ENCODE results near the gene SIGLEC1. TPM values are rescaled to one million over a fixed set of nuclear protein-coding genes. Genes with fewer than 3 reads are reported as not detected.

Gene SIGLEC1
- total and polyA plus RNA-seq, 2 of the 4 experiments (the other 2 are of a cell fraction): not detected

- no peaks in the 10 kb centered on the region for H3K36me3 ChIP-seq (ENCODE audit: control insufficient read depth, insufficient read depth, low read length)
- H4K91ac ChIP-seq (ENCODE audit: insufficient read depth, low read depth, low read length): no peak overlapping the region
- H3K27me3 ChIP-seq (ENCODE audit: control insufficient read depth, insufficient read depth, low read length): peaks cover 53% of the 10 kb centered on the region
- no peak overlapping the region for H2BK5ac ChIP-seq (ENCODE audit: low read depth, low read length, poor library complexity, severe bottlenecking)
- dilution Hi-C loops (cut with HindIII; ENCODE audit: low sequenced_read_pairs, unreplicated experiment): no loop called here
- H3K4me3 ChIP-seq (ENCODE audit: insufficient read depth, low read depth, low read length): no peak overlapping the region
- in situ Hi-C loops (cut with MboI; ENCODE audit: low sequenced_read_pairs): no loop called here
- H3K9ac ChIP-seq (ENCODE audit: low read depth, low read length): no peak overlapping the region
- no peak overlapping the region for H3K23ac ChIP-seq (ENCODE audit: low read depth, low read length)
- no peak overlapping the region for H2AK9ac ChIP-seq (replicated peaks; ENCODE audit: low read depth, low read length, poor library complexity)
- H2AFZ ChIP-seq (replicated peaks; ENCODE audit: low read length, poor library complexity): no peak overlapping the region
- no peaks in the 10 kb centered on the region for H3K9me3 ChIP-seq (ENCODE audit: control insufficient read depth, insufficient read depth, low read length)
- DNase-seq: no peak
- ATAC-seq (ENCODE audit: low read depth): no peak
- no TSS peak for BruUV-seq (replicated peaks)
- H3K27ac ChIP-seq (ENCODE audit: insufficient read depth, low read length): no peak overlapping the region
- H4K8ac ChIP-seq (ENCODE audit: low read depth in 2 of 2, low read length in 2 of 2): no peak overlapping the region
- no peak overlapping the region for H3K14ac ChIP-seq (replicated peaks; ENCODE audit: low read depth, low read length)
- no peaks in the 10 kb centered on the region for H4K20me1 ChIP-seq (ENCODE audit: insufficient read depth, low read length)
- 0 out of 2 replicates have a peak, but pooled peaks cover 2% of the 10 kb centered on the region for H3K9me1 ChIP-seq (ENCODE audit: insufficient read depth, low read length)
- H2BK20ac ChIP-seq (ENCODE audit: low read depth, low read length): no peak overlapping the region
- no peak overlapping the region for H4K5ac ChIP-seq (ENCODE audit: low read depth, low read length)
- no CpG with 5 or more reads among the region's 4 CpGs for WGBS, 2 experiments (ENCODE audit: extremely low coverage in 2 of 2, insufficient read length in 1 of 2)
- no peak overlapping the region for H2BK120ac ChIP-seq (ENCODE audit: low read depth, low read length)
- no peak for TF ChIP-seq MXI1 (IDR thresholded peaks at IDR 0.05; ENCODE audit: borderline replicate concordance, low read depth, low read length)
- no peak for TF ChIP-seq POLR2A (IDR thresholded peaks at IDR 0.05; ENCODE audit: low read depth, low read length)
- TF ChIP-seq USF2 (IDR thresholded peaks at IDR 0.05; ENCODE audit: low read depth, low read length): no peak
- TF ChIP-seq RCOR1 (IDR thresholded peaks at IDR 0.05; ENCODE audit: insufficient replicate concordance, low read length): no peak
- no peak for TF ChIP-seq ELK1 (IDR thresholded peaks at IDR 0.05; ENCODE audit: borderline replicate concordance, low read depth, low read length)
- TF ChIP-seq MAFK (IDR thresholded peaks at IDR 0.05; ENCODE audit: low read depth, low read length): no peak
- TF ChIP-seq CTCF (conservative IDR thresholded peaks at IDR 0.05; ENCODE audit: low read depth, low read length): no peak
- TF ChIP-seq CEBPB (IDR thresholded peaks at IDR 0.05; ENCODE audit: low read depth, low read length): no peak
- no peak for TF ChIP-seq NFE2L2 (IDR thresholded peaks at IDR 0.05; ENCODE audit: low read depth, low read length)
- TF ChIP-seq RAD21 (IDR thresholded peaks at IDR 0.05; ENCODE audit: low read length): no peak
- TF ChIP-seq FOS (IDR thresholded peaks at IDR 0.05; ENCODE audit: low read depth, low read length): no peak
- TF ChIP-seq SMC3 (IDR thresholded peaks at IDR 0.05; ENCODE audit: low read depth, low read length): no peak
- TF ChIP-seq MAZ (IDR thresholded peaks at IDR 0.05; ENCODE audit: borderline replicate concordance, low read depth, low read length): no peak
- no peak for TF ChIP-seq BHLHE40 (IDR thresholded peaks at IDR 0.05; ENCODE audit: low read depth, low read length)
- no peak for TF ChIP-seq CHD1 (IDR thresholded peaks at IDR 0.05; ENCODE audit: low read depth, low read length)
- no peak for TF ChIP-seq RFX5 (IDR thresholded peaks at IDR 0.05; ENCODE audit: low read depth, low read length)
- H2AK5ac ChIP-seq (ENCODE audit: low read depth, low read length): no peak overlapping the region
- no peak overlapping the region for H3K18ac ChIP-seq (ENCODE audit: low read depth, low read length)
- H3K56ac ChIP-seq (ENCODE audit: extremely low read depth, insufficient read depth, low read length): no peak overlapping the region
- no peak overlapping the region for H3K4ac ChIP-seq (ENCODE audit: low read depth, low read length)
- no peak overlapping the region for H3K4me2 ChIP-seq (ENCODE audit: low read depth, low read length)
- H2BK15ac ChIP-seq (ENCODE audit: low read depth, low read length): no peak overlapping the region
- CTCF ChIA-PET: no interaction called here
- H3K4me1 ChIP-seq (ENCODE audit: control insufficient read depth, insufficient read depth, low read length): no peaks in the 10 kb centered on the region
- POLR2A ChIA-PET (ENCODE audit: unreplicated experiment): no interaction called here
- H3K79me1 ChIP-seq (ENCODE audit: low read depth in 1 of 2, low read length in 2 of 2): no peaks in the 10 kb centered on the region
- intact Hi-C loops (cut with micrococcal nuclease): no loop called here
Measured at GRCh38 chr20:3735768-3736167, 23.4 kb upstream of the SIGLEC1 start.

Measured in IMR-90 (cell line).